Measurements from ENCODE around the gene HYOU1.
"Not testable (repeated sequence)": the region's sequence is repeated elsewhere in the genome, so short reads cannot be mapped to it uniquely, and the experiment has no call there.

The HYOU1 gene, protein sequence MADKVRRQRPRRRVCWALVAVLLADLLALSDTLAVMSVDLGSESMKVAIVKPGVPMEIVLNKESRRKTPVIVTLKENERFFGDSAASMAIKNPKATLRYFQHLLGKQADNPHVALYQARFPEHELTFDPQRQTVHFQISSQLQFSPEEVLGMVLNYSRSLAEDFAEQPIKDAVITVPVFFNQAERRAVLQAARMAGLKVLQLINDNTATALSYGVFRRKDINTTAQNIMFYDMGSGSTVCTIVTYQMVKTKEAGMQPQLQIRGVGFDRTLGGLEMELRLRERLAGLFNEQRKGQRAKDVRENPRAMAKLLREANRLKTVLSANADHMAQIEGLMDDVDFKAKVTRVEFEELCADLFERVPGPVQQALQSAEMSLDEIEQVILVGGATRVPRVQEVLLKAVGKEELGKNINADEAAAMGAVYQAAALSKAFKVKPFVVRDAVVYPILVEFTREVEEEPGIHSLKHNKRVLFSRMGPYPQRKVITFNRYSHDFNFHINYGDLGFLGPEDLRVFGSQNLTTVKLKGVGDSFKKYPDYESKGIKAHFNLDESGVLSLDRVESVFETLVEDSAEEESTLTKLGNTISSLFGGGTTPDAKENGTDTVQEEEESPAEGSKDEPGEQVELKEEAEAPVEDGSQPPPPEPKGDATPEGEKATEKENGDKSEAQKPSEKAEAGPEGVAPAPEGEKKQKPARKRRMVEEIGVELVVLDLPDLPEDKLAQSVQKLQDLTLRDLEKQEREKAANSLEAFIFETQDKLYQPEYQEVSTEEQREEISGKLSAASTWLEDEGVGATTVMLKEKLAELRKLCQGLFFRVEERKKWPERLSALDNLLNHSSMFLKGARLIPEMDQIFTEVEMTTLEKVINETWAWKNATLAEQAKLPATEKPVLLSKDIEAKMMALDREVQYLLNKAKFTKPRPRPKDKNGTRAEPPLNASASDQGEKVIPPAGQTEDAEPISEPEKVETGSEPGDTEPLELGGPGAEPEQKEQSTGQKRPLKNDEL

DNA sequence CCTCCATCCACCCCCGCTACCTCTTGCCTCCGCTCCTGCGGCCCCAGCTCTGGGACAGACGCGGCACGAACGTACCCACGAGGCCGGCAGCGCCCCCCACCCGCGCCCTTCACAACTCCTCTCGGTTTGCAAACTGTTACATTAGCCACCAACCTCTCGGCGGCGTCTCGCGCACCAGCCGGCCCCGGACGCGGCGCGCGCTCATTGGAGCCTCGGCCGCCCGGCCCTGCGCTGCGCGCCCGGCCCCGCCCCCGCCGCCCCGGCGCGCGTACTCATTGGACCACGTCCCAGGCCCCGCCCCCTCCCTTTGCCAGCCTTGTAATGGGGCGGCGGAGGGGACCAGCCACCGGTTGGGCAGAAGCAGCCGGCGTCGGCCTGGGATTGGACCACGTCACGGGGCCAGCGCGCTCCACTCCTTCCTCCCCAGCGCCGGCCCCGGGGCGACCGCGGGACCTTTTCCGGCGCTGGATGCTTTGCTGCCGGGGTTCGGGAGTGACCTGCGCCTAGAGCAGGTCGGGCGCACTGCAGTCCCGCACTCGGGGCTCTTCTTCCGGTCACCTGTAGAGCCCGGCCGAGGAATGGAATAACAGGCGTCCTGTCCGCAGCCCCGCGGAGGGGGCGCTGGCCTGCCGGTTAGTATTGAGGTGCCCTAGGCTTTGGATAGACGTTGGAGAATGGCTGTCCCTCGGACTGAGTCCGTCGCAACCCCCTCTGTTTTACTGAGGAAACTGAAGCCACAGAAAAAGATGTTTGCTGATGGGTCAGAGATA lies at the start of gene HYOU1:
Gene HYOU1 (minus strand): TSS at position 206 of the 770 bp plus-strand sequence. CDS start 1,045 bp downstream, outside the sequence.
- DNase-seq: peak; percentile 98

DNA sequence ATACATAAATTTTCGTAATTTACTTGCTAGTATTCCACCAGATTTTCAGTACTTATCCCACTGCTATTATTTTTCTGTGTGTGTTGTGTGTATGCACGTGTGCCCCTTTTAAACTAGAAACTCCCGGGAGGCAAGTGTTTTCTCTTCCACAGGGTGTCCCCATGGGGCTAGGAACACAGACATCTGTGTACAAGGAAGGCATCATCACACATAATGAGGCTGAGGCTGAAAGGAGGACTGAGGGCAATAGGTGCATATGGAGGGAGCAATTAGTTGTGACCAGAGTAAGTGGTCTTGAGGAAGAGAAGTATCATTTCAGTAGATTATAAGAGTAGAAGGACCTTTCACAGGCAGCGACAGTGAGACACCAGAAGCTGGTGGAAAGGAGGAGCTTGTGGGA lies 46.8 kb upstream of the HYOU1 start:
- no peak for DNase-seq

DNA sequence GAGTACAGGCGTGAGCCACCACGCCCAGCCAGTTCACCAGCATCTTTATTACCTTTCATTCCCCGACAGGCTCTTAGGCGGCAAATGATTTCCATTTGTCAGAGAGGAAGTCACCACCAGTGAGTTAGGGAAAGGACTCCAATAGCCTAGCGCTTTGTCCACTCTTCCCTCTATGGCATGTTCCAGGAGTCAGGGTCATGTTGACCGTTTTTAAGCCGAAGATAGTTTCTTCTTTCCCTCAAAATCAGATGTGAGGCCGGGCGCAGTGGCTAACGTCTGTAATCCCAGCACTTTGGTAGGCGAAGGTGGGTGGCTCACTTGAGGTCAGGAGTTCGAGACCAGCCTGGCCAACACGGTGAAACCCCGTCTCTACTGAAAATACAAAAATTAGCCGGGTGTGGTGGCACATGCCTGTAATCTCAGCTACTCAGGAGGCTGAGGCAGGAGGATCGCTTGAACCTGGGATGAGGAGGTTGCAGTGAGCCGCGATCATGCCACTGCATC lies 46.2 kb upstream of the HYOU1 start:
- not testable (repeated sequence) for DNase-seq

DNA sequence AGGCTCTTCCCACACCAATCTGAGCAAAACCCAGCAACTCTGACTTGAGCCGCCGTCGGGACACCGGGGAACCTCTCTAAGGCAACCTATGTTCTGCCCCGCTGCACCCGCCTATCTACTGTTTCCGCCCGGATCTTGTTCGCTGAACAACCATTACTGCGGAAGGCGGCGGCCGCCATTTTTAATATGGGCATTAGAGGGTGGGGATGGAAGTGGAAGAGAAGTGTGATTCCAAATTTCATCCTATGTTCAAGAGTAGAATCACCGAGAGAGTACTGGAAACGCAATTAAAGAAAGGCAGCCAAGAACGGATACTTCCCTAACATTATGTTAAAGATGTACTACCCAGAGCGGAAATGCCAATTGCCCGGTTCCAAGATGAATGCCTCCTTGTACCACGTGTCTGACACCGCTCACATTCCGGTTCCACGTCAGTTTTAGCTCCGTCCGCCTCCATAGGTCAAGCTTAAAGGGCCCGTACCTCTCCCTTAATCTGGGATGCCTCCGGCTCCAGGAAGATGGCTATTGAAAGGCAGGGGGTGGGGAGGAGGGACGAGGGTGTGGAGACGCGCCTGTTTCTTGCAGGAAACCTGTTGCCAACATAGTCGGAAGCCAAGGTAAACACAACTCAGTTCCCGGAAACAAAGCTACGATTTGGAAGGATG lies 44.9 kb upstream of the HYOU1 start, which contains the start of gene DPAGT1:
Gene DPAGT1 (minus strand): TSS at position 95 of the 665 bp plus-strand sequence. CDS start 198 bp downstream, outside the sequence.
- DNase-seq: peak; percentile 88

DNA sequence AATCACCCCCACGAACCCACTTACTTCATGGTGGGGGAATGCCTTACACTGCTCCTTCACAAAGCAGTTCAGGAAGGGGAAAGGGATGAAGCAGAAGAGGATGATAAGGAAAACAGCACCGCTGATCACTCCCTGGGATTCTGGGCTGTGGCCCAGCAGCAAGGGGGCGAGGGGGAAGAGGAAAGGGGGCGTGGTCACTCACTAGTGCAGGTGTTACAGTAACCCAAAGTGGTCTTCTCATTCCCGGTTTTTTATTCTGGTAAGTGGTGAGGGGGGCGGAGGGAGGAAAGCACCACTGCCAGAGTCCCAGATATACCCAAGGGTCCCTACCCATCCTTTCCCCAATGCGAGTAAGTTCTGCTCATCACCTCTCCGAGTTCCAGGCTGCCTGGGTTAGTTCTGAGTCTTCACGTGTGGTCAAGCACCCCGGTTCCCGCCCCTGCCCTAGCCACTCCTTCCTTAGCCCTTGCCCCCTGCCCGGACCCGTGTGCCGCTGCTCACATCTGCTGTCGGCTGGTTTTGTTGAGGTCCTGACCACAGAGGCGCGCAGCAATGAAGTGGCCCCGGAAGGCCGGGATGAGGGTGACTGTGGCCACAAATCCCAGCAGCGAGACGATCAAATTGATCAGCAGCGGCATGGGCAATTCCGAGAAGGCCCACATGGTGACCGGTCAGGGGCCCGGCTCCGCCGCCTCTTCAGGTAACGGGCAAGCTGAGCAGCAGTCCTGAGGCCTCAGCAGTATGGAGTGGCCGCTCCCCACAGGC lies 44.2 kb upstream of the HYOU1 start:
- DNase-seq: peak; percentile 37

DNA sequence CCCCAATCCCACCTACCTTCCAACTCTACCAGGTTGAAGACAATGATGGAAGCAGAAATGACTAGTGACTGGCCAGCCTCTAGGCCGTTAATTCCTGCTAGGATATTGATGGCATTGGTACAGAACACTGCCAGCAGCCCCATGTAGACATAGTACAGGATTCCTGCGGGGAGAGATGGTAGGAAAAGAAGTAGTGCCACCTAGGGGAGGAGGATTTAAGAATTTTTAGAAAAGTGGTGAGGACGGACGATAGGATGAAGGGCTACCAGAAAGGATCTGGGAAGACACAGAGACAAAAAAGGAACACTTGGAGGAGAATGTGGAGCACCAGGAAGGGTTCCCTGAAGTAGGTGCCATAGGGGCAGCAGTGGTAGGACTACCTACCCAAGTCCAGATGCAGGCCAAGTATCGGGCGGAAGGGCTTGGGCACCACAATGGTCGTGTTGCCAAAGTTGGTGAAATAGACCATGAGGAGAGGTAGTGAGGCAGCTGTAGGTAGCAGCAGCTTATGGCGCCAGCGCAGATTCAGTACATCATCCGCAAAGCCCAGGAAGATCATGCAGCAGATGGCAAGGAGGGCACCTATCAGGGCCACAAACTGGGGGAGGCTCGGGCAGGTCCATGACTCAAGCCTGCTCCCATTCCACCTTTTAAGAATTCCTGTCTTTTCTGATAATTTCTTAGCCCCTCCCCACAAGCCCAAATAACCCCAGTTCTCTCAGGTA lies 43.4 kb upstream of the HYOU1 start:
- DNase-seq: no peak

DNA sequence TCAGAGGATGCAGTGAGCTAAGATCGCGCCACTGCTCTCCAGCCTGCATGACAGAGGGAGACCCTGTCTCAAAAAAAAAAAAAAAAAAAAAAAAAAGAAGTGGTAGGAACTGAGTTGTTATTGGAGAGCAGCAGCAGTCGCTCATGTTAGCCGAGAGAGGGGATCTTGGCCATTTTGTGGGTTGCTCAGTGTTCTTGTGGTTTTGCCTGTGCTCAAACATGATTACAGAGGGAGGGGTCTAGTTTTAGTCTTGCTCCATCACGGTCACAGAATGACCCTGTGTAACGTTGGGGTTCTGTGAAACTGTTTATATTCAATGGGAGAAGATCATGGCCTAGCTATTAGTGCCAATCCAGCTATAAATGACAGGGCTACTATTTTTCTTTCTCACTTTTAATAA lies 42.7 kb upstream of the HYOU1 start:
- DNase-seq: no peak

DNA sequence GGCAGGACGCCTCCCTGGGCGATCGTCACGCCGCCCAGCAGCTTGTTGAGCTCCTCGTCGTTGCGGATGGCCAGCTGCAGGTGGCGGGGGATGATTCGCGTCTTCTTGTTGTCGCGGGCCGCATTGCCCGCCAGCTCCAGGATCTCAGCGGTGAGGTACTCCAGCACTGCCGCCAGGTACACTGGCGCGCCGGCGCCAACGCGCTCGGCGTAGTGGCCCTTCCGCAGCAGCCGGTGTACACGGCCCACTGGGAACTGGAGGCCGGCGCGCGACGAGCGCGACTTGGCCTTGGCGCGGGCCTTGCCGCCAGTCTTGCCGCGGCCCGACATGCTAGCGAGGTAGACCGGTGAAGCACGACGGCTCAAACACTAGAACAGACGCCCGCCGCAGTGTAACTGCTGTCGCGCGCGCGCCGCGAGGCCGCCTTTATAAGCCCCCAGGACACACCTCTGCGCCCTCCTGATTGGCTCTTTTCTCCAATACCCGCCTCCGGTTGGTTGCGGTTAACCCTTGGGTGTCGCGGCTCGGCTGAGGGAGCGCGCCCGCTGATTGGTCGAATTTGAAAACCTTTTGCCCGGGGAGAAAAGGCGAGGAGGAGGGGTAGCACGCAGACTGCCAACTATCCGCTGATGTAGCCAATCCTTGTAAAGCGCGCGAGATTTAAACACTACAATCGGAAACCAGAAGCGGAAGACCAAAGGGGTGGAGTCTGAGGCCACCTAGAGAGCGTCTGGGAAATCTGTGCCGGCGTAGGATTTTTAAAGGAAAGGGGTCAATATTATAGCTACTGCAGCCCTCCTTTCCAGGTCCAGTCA lies 38.3 kb upstream of the HYOU1 start:
- DNase-seq: peak; percentile 100

DNA sequence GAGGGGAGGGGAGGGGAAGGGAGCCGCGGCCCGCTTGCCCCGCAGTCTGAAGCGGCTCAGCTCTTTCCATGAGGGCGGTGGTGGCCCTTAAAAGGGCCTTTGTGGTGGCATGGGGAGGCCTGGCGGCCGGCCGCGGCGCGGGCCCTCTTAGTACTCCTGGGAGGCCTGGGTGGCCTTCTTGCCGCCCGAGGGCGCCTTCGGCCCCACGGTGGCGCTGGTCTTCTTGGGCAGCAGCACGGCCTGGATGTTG lies 37.7 kb upstream of the HYOU1 start:
- DNase-seq: no peak

DNA sequence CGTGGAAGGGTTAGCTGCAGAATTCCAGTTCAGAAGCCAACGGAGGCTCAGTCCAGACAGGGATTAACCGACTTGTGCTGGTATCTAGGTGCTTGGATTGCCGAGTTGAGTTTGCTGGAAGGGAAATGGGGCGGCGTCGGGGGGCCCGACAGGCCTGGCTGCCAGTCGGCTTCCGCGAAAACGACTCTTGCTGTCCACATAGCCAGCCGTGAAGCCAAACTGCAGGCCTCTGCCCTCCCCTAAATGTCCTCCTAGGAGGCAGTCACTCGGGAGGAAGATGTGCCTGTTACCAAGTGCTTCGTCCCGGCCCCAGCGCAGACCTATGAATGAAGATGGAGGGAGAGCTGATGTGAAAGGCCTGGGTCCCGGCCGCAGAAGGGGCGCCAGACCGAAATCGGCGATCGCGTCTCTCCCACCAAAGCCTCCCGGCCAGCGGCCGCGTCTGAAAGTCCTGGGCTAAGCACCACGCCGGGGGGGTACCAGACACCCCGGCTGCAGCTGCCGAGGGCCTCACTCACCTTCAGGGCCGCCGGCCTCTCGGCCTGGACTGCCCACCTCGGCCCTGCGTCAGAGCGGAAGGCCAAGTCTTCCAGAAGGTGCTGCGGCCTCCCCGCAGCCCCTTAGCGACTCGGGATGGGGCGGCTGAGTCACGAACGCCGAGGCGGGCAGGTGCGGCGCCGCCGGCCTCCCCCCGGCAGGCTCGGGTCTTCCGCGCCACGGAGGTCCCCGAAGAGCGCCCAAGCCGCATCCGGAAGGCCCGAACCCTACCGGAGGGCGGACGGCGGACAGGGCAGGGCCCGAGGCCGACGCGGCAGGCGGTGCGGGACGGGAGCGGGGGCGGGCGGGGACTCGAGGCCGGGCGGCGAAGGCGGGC lies 37.2 kb upstream of the HYOU1 start:
- DNase-seq: peak; percentile 45

DNA sequence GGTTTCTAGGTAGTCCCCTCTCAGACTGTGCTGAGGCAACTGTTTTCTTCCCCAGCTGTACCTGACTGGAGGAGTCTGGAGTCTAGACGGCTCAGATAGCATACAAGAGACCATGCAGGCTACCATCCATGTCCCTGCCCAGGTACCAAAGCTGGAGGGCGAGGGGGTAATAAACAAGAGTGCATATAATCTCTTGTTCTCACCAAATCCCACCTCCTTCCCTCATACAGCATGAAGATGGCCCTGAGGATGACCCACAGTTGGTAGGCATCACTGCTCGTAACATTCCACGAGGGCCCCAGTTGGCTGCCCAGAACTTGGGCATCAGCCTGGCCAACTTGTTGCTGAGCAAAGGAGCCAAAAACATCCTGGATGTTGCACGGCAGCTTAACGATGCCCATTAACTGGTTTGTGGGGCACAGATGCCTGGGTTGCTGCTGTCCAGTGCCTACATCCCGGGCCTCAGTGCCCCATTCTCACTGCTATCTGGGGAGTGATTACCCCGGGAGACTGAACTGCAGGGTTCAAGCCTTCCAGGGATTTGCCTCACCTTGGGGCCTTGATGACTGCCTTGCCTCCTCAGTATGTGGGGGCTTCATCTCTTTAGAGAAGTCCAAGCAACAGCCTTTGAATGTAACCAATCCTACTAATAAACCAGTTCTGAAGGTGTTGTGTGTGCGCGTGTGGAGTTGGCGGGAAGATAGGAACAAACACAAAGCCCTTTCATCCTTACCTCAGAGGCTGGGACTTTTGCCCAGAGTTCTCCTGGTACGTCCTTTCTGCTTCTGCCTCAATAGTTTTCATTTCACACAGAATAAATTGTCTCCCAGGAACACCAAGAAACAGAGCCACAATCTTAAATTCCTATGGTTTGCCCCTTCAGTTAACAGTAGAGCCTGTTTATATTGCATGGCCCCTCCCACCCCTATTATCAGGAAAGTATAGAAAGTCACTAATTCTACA lies 36.2 kb upstream of the HYOU1 start:
- no peak for DNase-seq

DNA sequence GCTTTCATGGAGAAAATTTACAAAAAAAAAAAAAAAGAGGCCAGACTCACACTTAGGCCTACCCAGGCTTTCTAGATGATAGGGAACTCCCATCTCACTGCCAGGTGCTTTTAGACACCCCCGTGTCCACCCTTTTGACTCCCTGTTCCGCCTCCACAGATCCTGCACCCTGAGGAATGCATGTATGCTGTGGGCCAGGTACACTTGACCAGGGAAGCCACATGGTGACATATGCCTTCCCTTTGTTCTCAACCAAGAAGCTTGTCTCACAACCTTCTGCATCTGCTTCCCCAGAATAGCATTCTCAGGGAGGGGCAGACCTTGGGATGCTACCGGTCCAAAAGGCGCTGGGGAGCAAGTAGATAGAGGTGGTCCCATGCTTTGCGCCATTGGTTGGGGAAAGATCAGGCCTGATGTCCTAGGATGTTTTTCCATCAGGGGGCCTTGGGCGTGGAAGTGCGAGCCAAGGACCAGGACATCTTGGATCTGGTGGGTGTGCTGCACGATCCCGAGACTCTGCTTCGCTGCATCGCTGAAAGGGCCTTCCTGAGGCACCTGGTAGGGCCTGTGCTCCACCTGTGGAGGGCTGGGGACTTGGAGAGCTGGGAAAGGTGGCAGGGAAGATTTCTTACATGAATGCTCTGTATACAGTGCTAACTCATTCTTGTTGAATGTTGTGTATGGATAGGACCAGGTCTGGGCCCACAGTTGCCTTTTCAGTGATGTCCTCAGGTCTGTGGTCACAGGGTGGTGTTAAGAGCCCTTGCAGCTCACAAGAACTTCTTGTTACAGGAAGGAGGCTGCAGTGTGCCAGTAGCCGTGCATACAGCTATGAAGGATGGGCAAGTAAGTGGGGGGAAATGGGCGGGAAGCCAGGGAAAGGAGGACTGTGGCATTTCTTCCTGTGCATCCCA lies 35.2 kb upstream of the HYOU1 start:
- no peak for DNase-seq

DNA sequence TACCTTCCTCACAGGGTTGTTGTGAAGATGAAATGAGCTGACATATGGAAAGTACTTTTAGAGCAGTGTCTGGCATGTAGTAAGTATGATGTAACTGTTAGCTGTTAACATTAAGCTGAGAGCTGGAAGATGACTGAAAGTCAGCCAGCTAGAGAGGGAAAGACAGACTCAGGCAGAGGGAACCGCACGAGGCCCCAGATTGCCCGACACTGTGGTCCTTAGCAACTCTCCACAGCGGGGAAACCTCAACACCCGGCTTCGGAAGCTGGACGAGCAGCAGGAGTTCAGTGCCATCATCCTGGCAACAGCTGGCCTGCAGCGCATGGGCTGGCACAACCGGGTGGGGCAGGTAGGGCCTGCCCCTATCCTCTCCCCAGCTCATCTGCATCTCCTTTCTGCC lies 34.2 kb upstream of the HYOU1 start:
- DNase-seq: no peak

DNA sequence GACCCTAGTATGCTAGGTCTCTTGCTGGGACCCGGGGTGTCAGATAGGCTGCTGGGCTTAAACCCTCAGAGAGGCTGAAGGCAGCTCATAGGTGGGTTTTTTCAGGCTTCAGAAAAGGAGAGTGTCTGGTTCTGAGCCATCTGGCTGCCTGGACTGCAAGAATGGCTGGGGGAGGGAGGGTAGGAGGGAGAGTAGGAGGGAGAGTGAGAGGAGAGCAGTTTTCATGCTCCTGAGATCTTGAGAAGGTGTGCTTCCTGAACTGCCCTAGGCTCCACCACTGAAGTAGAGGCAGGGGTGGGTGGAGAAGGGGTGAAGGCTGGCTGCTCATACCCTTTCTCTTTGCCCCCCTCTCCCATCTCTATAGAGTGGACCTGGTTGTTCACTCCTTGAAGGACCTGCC lies 32.3 kb upstream of the HYOU1 start:
- DNase-seq: no peak

DNA sequence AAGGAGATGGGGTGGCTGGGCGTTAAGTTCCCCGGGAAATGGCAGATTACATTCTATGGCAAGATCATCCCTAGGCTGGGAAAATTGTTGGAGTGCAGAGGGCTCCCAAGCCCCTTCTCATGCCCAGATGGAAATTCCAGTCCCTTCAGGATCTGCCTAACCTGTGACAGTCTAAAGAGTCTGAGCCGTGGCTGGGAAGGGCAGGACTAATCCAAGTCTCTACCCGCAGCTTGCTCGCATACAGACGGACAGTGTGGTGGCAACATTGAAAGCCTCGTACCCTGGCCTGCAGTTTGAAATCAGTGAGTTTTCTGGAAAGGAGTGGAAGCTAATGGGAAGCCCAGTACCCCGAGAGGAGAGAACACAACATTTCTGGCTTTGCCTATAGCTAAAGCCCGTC lies 31.4 kb upstream of the HYOU1 start:
- no peak for DNase-seq

DNA sequence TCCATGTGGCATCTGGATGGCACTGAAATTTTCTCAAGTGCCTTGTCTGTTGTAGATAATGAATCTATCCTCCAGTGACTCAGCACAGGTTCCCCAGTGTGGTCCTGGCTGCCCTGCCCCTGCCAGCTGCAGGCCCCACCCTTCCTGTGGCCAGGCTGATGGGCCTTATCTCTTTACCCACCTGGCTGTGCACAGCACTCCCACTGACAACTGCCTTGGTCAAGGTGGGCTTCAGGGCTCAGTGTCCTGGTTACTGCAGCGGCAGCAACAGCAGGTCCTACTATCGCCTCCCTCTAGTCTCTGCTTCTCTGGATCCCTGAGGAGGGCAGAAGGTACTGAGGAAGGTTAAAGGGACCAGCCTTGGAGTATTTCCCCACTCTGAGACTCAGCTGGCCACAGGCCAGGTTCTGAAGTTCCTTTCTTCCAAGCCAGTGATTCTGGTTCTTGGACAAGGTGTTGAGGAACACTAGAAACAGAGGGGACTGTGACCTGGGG lies 30.8 kb upstream of the HYOU1 start:
- DNase-seq: no peak
